DOHH2 (cell line): ENCODE data around the gene TMEM131.
"Not testable (repeated sequence)": the region's sequence is repeated elsewhere in the genome, so short reads cannot be mapped to it uniquely, and the experiment has no call there.

Source experiments
- H3F3A ChIP-seq: fragments of 200-600 bp; sonication (generic), shearing (Covaris generic); 2 replicates; pipeline ENCODE4 v1.6.0; 2016; ENCODE audit warnings: antibody characterized with exemption, mild to moderate bottlenecking; ENCODE audit not compliant: control insufficient read depth, insufficient read depth
- H3K27ac ChIP-seq: fragments of 200-600 bp; sonication (generic); 2 replicates; pipeline ENCODE4 v1.5.1; 2014; ENCODE audit warnings: low read depth, mild to moderate bottlenecking, low read length, moderate library complexity
- H3K27me3 ChIP-seq: fragments of 200-600 bp; sonication (generic); 2 replicates; pipeline ENCODE4 v1.6.1; 2014; ENCODE audit warnings: mild to moderate bottlenecking, low read length, mixed read lengths; ENCODE audit not compliant: control insufficient read depth
- H3K36me3 ChIP-seq: fragments of 200-600 bp; sonication (generic); 2 replicates; pipeline ENCODE4 v1.6.1; 2014; ENCODE audit warnings: mild to moderate bottlenecking, low read length, moderate library complexity, mixed read lengths; ENCODE audit not compliant: control insufficient read depth
- H3K4me1 ChIP-seq: fragments of 200-600 bp; sonication (generic); 2 replicates; pipeline ENCODE4 v1.6.1; 2014; ENCODE audit warnings: mild to moderate bottlenecking, low read length, mixed read lengths; ENCODE audit not compliant: control insufficient read depth
- H3K4me2 ChIP-seq: fragments of 200-600 bp; sonication (generic); 2 replicates; pipeline ENCODE4 v1.6.0; 2014; ENCODE audit warnings: mild to moderate bottlenecking, low read length, moderate library complexity
- H3K4me3 ChIP-seq: fragments of 200-600 bp; sonication (generic); 2 replicates; pipeline ENCODE4 v1.5.1; 2014; ENCODE audit warnings: mild to moderate bottlenecking, low read length, mixed read lengths
- H3K79me2 ChIP-seq: fragments of 200-600 bp; sonication (generic); 2 replicates; pipeline ENCODE4 v1.6.1; 2014; ENCODE audit warnings: mild to moderate bottlenecking, low read length, mixed read lengths; ENCODE audit not compliant: control insufficient read depth
- H3K9me2 ChIP-seq: fragments of 200-600 bp; sonication (generic); replicated peaks from 2 replicates; pipeline ENCODE4 v1.6.1; 2014; ENCODE audit warnings: mild to moderate bottlenecking, low read length, mixed read lengths; ENCODE audit not compliant: control insufficient read depth
- H3K9me3 ChIP-seq: fragments of 200-600 bp; sonication (generic); 2 replicates; pipeline ENCODE4 v1.6.1; 2014; ENCODE audit warnings: antibody characterized with exemption, low read length, mixed read lengths; ENCODE audit not compliant: control insufficient read depth, insufficient read depth
- H4K20me1 ChIP-seq: fragments of 200-600 bp; sonication (generic); 2 replicates; pipeline ENCODE4 v1.6.0; 2014; ENCODE audit warnings: low read depth, mild to moderate bottlenecking, antibody characterized with exemption, low read length, moderate library complexity; ENCODE audit not compliant: control insufficient read depth, insufficient read depth
- EZH2phosphoT487 ChIP-seq: fragments of 200-600 bp; sonication (generic); IDR thresholded peaks from 2 replicates; pipeline ENCODE4 v1.6.1; 2017; ENCODE audit warnings: borderline replicate concordance, mild to moderate bottlenecking, antibody characterized with exemption, low read length, moderate library complexity, mixed read lengths
- TF ChIP-seq, protein P1 (sequence below): fragments of 200-600 bp; sonication (generic); IDR thresholded peaks from one replicate; pipeline ENCODE4 v1.5.1; 2014; ENCODE audit warnings: antibody characterized with exemption, mild to moderate bottlenecking, low read depth, low read length; ENCODE audit not compliant: poor library complexity, severe bottlenecking

The TMEM131 gene

DNA sequence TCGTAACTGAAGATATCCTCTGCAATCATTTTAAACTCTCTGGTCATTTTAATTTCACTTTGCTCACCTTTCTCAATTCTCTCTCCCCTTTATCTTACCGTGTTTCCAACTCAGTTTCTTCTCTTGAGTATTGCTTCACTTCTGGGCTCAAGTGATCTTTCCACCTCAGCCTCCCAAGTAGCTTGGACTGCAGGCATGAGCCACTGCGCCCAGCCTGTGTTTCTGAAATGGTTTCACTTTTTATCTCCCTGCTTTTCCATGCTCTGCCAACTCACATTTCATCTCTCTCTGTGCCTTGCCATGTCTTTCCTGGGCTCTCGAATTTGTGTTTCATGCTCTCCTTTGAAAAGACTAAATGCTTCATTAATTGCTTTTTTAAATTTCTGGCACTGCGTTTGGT lies 30.5 kb upstream of the TMEM131 start:
- Histone ChIP-seq H3K9me3 (no peaks in the 10 kb centered on the region), H3F3A (peaks cover 24% of the 10 kb centered on the region), H3K36me3 (no peaks in the 10 kb centered on the region), H3K9me2 (no peaks in the 10 kb centered on the region), H3K79me2 (no peaks in the 10 kb centered on the region), H3K4me1 (peaks cover 74% of the 10 kb centered on the region), H3K4me3 (peak overlapping the region; percentile 75), H4K20me1 (no peaks in the 10 kb centered on the region), H3K27me3 (no peaks in the 10 kb centered on the region), H3K27ac (peak overlapping the region; percentile 94), H3K4me2 (peak overlapping the region; percentile 99)
- no peak for TF ChIP-seq EZH2phosphoT487
- TF ChIP-seq, protein P1, sequence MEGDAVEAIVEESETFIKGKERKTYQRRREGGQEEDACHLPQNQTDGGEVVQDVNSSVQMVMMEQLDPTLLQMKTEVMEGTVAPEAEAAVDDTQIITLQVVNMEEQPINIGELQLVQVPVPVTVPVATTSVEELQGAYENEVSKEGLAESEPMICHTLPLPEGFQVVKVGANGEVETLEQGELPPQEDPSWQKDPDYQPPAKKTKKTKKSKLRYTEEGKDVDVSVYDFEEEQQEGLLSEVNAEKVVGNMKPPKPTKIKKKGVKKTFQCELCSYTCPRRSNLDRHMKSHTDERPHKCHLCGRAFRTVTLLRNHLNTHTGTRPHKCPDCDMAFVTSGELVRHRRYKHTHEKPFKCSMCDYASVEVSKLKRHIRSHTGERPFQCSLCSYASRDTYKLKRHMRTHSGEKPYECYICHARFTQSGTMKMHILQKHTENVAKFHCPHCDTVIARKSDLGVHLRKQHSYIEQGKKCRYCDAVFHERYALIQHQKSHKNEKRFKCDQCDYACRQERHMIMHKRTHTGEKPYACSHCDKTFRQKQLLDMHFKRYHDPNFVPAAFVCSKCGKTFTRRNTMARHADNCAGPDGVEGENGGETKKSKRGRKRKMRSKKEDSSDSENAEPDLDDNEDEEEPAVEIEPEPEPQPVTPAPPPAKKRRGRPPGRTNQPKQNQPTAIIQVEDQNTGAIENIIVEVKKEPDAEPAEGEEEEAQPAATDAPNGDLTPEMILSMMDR, result no peak

DNA sequence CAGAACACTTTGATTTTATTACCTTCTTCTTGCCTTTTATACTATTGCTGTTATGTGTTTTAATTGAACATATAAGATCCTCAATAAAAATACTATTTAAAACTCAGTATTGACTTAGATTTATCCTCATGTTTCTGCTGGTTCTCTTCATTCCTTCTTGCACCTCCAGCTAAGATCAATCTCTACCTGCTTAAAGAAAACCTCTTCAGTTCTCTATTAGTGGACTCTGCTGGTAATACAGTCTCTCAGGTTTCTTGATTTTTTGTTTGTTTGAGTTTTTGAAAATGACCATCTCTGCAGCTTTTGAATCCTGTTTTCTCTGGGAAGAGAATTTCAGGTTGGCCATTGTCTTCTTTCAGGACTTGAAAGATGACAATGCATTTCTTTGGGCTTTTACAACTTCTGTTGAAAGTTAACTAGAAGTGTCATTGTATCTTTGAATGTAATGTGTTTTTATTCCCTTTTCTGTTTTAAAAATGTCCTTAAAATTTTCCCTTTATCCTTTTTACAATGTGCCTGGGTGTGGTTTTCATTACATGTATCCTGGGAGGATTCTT lies 29.8 kb upstream of the TMEM131 start:
- Histone ChIP-seq H3K4me1 (peaks cover 81% of the 10 kb centered on the region), H3K27ac (peak overlapping the region; percentile 94; the same call in 1 of the 2 replicates)

DNA sequence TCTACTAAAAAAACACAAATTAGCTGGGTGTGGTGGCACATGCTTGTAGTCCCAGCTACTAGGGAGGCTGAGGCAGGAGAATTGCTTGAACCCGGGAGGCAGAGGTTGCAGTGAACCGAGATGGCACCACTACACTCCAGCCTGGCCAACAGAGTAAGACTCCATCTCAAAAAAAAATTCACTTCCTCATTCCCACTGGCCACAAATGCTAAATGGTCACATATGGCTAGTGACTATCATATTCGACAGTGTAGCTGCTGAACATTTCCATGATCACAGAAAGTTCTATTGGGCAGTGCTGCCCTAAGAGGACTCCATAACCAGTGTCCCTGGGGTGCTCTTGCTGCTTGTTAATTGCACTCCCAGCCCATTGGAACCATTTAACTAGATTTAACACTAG lies 26.3 kb upstream of the TMEM131 start:
- H3K4me3 ChIP-seq, H3K27me3 ChIP-seq, H3K9me3 ChIP-seq, H4K20me1 ChIP-seq, H3K9me2 ChIP-seq, H3K36me3 ChIP-seq, H3K27ac ChIP-seq, H3K79me2 ChIP-seq, H3K4me2 ChIP-seq: not testable (repeated sequence)
- Histone ChIP-seq H3F3A (peaks cover 15% of the 10 kb centered on the region), H3K4me1 (peaks cover 53% of the 10 kb centered on the region)

More for the DNA sequence above, 29.8 kb upstream of the TMEM131 start:
- Histone ChIP-seq H3K9me3 (no peaks in the 10 kb centered on the region), H3K4me2 (peak overlapping the region; percentile 99), H4K20me1 (no peaks in the 10 kb centered on the region), H3K36me3 (no peaks in the 10 kb centered on the region), H3K9me2 (no peaks in the 10 kb centered on the region), H3F3A (peaks cover 24% of the 10 kb centered on the region), H3K79me2 (no peaks in the 10 kb centered on the region), H3K27me3 (no peaks in the 10 kb centered on the region), H3K4me3 (peak overlapping the region; percentile 75; the same call in 1 of the 2 replicates)
- no peak for TF ChIP-seq EZH2phosphoT487
- TF ChIP-seq, protein P1, result peak; percentile 45

DNA sequence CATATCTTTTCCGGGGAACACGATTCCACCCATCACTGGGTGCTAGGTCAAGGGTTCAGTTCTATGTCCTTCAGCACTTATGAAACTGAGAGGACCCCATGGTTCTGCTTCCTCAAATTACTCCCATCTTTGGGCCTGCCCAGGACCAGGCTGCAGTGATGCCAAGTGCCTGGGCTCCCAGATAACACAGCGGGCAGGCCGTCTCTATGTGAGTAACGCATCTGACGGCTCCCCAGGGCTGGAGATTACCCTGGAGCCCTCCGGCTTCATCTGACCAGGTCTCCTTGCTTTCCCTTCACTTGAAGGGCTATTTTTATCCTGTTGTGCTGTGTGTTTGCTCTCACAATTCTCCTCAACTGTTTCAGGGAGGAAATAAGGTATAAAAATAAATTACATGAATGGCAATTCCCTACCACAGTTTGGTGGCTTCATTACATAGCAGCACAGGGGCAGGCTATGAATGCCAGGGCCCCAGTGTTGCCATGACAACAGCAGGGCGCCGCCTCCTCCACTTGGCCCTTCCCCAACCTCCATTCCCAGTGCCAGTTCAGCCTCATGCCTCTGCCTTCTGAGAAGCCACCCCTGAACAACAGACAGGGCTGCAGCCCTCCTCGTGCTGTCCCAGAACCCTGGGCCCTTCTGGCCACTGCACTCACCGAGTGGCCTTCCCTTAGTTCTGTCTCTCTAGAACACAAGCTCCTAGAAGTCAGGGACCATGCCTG lies 25.4 kb upstream of the TMEM131 start:
- Histone ChIP-seq H4K20me1 (no peaks in the 10 kb centered on the region), H3K4me2 (no peak overlapping the region; the same call in 1 of the 2 replicates), H3K36me3 (no peaks in the 10 kb centered on the region), H3K79me2 (no peaks in the 10 kb centered on the region), H3K9me2 (no peaks in the 10 kb centered on the region), H3F3A (peaks cover 7% of the 10 kb centered on the region), H3K27ac (no peak overlapping the region), H3K9me3 (no peaks in the 10 kb centered on the region), H3K4me3 (no peak overlapping the region), H3K27me3 (no peaks in the 10 kb centered on the region), H3K4me1 (peaks cover 47% of the 10 kb centered on the region)
- no peak for TF ChIP-seq EZH2phosphoT487
- TF ChIP-seq, protein P1, result no peak
